GM21360 (cell line): ENCODE results near the gene PIGU.
"Not testable (repeated sequence)": the region's sequence is repeated elsewhere in the genome, so short reads cannot be mapped to it uniquely, and the experiment has no call there.

Experiments
- ATAC-seq: cut with Tn5 transposase; IDR thresholded peaks from one replicate; pipeline ENCODE4 v1.9.1; 2021; ENCODE audit warnings: mild to moderate bottlenecking, moderate library complexity; ENCODE audit not compliant: unreplicated experiment

Gene PIGU

GRCh38 chr20:34537651-34538050 is 139.2 kb downstream of the PIGU start:
- no peak for ATAC-seq

DNA sequence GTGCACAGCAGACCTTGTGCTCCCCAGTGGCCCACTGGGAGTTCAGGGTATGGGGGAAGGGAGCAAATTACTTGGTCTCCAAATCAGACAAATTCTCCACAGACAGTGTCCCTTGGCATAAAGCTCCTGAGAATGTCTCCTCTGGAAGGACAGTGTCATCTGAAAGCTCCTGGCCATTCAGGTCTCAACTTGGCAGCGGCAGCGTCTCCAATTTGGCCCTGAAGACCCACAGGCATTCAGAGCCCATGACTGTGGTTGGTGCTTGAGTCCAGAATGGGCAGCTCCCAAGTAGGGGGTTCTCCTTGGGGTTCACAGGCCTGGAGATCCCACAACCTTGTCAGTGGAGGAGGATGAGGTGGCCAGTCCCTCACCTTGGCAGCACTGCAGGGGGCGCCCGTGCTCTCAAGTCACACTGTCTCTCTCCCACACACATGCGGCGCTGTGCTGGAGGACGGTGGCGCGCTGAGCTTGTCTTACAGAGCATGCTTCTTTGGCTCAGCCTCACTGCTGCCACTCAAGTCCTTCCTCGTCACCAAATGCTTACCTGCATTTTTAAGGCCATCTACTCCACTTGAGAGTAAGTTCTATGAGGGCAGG is 140.0 kb downstream of the PIGU start:
- no peak for ATAC-seq

DNA sequence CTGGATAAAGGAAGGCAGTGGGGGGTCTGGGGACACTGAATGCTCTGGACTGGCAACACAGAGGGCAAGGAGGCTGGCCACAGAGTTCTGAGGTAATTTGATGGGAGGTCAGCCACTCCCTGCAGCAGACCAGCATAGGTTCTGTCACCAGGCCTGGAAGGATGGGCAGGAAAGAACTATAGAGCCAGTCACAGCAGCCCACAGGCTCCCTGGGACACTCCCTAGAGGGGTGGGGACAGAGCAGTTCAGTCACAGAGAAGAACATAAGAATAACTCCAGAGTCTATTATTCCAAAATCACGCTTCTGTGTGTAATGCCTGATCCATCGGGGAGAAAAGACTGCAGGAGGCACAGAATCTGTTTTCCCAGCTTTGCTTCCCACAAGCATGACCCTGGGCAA is 141.0 kb downstream of the PIGU start:
- no peak for ATAC-seq

DNA sequence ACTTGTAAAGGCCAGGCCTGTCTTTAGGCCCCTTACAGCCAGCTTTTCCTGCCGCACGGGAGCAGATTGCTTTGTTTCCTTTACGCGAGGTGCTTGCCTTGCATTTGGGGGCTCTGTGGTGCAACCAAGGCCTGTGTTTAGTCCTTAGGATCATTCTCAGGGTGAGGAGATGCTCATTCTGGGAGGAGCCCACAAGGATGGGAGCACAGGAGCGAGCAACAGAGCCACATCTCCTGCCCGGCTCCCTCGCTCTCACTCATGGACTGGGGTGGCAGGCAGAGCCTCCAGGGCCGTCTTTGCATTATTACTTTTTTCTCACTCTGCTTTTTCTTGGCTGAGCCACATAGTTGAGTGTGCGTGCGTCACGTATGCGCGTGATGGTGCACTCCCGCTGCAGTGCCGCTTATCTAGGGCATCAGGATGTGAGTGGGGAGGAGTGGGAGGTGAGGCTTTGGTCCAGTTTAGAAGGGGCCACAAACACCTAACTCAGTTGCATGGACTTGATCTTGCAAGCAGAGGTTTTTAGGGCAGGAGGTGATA is 141.5 kb downstream of the PIGU start:
- no peak for ATAC-seq

- ATAC-seq: no peak
These were observed 142.3 kb downstream of the PIGU start for GRCh38 chr20:34534391-34535165.

DNA sequence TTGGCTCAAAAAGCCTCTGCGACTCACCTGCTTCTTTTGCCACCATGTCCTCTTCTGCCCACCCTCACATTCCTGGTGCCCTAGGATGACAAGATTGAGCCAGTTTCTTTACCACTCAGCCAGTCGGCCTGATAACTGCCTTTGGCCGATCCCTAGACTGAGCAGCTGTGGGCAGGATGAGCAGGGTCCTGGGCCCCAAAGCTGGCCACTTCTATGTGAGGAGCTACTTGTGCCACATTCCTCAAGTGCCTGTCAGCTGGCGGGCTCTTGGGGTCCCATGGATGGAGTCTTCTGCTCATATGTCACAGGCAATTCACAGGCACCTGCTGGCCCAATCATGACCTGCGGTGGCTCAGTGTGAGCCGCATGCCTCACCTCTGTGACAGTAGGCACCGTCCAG is 144.1 kb downstream of the PIGU start:
- no peak for ATAC-seq

GRCh38 chr20:34532320-34532719 is 144.6 kb downstream of the PIGU start:
- no peak for ATAC-seq

DNA sequence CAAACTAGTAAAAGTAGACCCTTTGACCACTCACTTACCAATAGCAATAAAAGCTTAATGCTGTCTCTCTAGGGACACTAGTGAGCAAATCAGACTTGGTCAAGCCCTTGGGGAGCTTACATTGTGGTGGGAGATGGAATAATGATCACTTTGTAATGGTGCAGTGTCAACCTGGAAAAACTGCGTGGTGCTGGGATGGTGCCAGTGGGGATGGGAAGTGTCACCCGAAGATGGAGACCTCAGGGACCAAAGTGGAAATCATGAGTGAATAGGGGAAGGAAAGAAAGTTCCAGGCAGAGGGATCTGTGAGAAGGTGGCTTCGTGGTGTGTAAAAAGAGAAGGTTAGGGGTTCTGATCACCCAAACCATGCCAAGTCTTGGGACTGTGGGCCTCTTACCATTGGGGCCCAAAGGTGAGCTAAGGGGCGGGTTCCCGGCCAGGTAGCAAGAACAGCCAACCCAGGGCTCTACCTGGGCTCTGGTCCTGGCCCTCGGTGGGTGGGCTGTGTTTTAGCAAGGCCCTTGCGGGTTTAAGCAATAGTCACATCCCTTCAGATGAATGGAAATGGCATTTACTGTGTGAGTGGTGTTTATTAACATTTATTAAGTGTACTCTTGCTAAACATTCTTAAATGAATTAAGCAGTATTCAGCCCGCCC is 145.2 kb downstream of the PIGU start:
- ATAC-seq: no peak

DNA sequence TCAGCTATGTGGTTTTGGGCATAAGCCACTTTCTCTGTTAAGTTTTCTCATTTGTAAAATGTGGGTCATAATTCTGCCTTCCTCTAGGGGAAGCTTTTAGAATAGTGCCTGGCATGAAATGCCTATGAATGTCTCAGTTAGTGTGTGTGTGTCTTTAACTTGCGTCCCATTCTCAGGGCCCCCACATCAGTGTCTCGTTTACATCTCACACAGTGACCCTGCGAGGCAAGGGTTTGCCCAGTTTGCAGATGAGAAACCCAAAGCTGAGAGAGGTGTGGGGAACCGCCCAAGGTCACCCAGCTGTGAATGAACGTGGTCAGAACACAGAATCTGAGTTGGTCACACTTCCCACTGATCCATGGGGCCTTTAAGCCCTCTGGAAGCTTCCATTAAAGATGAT is 146.6 kb downstream of the PIGU start:
- ATAC-seq: no peak

- no peak for ATAC-seq
These were observed 147.2 kb downstream of the PIGU start for GRCh38 chr20:34529742-34530141.

GRCh38 chr20:34528921-34529297 is 148.0 kb downstream of the PIGU start:
- ATAC-seq: no peak

DNA sequence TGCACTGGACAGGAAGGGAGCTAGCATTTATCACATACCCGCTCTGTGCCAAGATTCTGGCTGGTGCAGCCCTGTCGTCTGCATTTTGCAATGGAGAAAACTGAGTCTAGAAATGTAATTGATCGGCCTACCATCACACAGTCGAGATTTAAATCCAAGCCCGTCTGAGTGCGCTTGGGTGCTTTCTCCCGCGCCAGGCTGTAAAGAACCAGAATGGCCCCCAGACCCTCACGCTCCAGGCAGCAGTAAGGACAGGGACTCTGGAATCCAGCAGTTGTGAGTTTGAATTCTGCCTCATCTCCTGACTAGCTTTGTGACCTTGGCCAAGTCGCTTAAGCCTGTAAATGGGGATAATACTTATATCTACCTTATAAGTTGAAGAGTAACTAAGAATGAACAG is 149.9 kb downstream of the PIGU start:
- no peak for ATAC-seq

DNA sequence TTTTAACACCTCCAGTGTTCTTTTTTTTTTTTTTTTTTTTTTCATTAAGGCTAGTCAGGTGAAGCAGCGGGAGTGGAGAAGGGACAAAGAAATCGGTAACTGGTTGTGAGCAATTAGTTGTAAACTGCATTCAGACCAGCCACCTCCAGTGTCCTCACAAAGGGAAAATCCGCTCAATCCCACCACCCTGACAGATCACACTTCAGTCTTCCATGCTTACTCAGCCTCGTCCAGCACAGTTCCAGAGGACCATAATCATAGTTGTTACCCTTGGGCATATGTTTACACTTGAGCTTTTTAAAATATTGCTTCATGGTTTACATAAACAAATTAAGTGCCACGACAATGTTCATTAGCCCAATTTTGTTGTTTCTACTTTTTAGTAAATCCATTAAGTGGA is 150.4 kb downstream of the PIGU start:
- ATAC-seq: no peak

- ATAC-seq: no peak
These were observed 151.0 kb downstream of the PIGU start for GRCh38 chr20:34525709-34526416.

DNA sequence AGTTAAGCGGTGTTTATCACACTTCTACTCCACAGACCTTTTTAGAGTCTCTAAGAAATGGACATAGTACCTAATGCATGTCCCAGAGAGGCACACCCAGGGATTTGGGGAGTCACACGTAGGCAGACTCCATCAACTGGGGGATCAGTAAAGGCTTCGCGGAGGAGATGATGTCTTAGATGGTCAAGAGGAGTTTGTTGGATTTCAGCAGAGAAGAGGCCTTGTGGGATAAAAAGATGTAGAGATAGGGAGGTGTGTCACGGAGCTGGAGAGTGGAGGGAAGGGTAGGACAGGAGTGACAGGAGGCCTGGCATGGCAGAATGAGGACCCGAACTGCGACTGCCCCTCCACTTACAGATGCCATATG is 151.6 kb downstream of the PIGU start:
- ATAC-seq: no peak

DNA sequence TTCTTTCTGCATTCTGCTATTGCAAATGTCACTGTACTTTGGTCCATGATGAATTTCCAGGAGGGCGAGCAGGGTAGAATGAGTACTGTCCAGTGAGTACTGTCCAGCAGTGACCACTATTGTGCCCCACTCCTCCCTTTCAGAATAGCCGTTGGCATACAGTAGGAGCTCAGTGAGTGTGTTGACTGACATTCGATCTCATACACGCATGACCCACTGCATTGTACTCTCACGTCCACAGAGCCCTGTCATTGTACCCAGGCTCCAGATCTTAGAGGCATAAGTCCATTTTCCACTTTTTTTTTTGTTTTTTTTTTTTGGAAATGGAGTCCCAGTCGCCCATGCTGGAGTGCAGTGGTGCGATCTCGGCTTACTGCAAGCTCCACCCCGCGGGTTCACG is 152.5 kb downstream of the PIGU start:
- ATAC-seq: no peak

- ATAC-seq: no peak
These were observed 153.7 kb downstream of the PIGU start for GRCh38 chr20:34522969-34523871.

- ATAC-seq: not testable (repeated sequence)
These were observed 157.1 kb downstream of the PIGU start for GRCh38 chr20:34519841-34520240.

GRCh38 chr20:34518863-34519262 is 158.0 kb downstream of the PIGU start:
- not testable (repeated sequence) for ATAC-seq

DNA sequence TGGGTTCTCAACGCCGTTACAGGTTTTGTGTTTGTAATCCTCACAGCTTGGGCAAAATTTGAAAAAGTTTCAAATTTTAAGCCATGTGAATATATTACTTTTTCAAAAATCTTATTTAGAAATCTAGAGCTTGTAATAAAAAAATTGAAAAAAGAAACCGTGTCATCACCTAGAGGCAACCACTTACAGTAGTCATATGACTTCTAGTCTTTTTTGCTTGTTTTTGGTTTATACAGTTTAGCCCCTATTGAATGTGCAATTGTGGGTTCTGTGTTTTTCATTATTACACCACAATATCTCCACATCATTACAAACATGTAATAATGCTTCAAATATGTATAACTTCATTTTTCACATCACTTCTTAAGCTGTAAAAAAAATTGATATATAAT is 159.8 kb downstream of the PIGU start:
- ATAC-seq: no peak
